Osteoblast (primary cell): ENCODE data around the gene HIBADH. TPM values are rescaled to one million over a fixed set of nuclear protein-coding genes. Genes with fewer than 3 reads are reported as not detected.

Experiments
- DNase-seq: peaks from one replicate; pipeline ENCODE4 v3.0.0; 2011; ENCODE audit warnings: low spot score, mixed read lengths; ENCODE audit not compliant: insufficient read length; ENCODE audit errors: missing footprints
- H2AFZ ChIP-seq: 2 replicates; pipeline ENCODE4 v1.6.0; 2011; ENCODE audit warnings: mild to moderate bottlenecking, low read length
- H3K27ac ChIP-seq: 2 replicates; pipeline ENCODE4 v1.5.1; 2011; ENCODE audit warnings: mild to moderate bottlenecking, low read depth, low read length, moderate library complexity
- H3K27me3 ChIP-seq: 2 replicates; pipeline ENCODE4 v1.6.0; 2012; ENCODE audit warnings: mild to moderate bottlenecking, control low read depth, inconsistent platforms, low read length, moderate library complexity; ENCODE audit not compliant: insufficient read depth
- H3K36me3 ChIP-seq: 2 replicates; pipeline ENCODE4 v1.5.1; 2011; ENCODE audit warnings: mild to moderate bottlenecking, low read length, control low read depth, moderate library complexity; ENCODE audit not compliant: insufficient read depth
- H3K4me1 ChIP-seq: 2 replicates; pipeline ENCODE4 v1.5.1; 2011; ENCODE audit warnings: mild to moderate bottlenecking, low read length, control low read depth, moderate library complexity; ENCODE audit not compliant: insufficient read depth
- H3K4me2 ChIP-seq: 2 replicates; pipeline ENCODE4 v1.6.0; 2011; ENCODE audit warnings: mild to moderate bottlenecking, low read length; ENCODE audit not compliant: insufficient read depth
- H3K4me3 ChIP-seq: fragments of 200-600 bp; sonication (generic); 3 replicates; pipeline ENCODE4 v1.5.1; 2012; ENCODE audit warnings: mild to moderate bottlenecking, low read length, inconsistent platforms; ENCODE audit not compliant: insufficient read depth
- H3K79me2 ChIP-seq: 2 replicates; pipeline ENCODE4 v1.6.0; 2012; ENCODE audit warnings: mild to moderate bottlenecking, low read length, control low read depth, inconsistent platforms; ENCODE audit not compliant: insufficient read depth
- H3K9me3 ChIP-seq: 2 replicates; pipeline ENCODE4 v1.5.1; 2011; ENCODE audit warnings: low read depth, low read length, control low read depth
- H4K20me1 ChIP-seq: 2 replicates; pipeline ENCODE4 v1.6.0; 2012; ENCODE audit warnings: mild to moderate bottlenecking, low read length, control low read depth; ENCODE audit not compliant: insufficient read depth
- CTCF ChIP-seq: IDR thresholded peaks from 2 replicates; pipeline ENCODE4 v1.5.1; 2011; ENCODE audit warnings: mild to moderate bottlenecking, low read depth, low read length, moderate library complexity; ENCODE audit errors: extremely low read depth
- total RNA-seq: library from RNA; depleted of rRNA; stranded (reverse); fragments of >200 nt; gene quantifications from 2 replicates; pipeline ENCODE4 v1.2.3, GENCODE V29; 2012

The HIBADH gene
- total RNA-seq, 1 donor: 76.0 TPM

GRCh38 chr7:27586825-27587224 lies 75.9 kb downstream of the HIBADH start:
- H3K79me2 ChIP-seq: no peaks in the 10 kb centered on the region
- H2AFZ ChIP-seq: no peak overlapping the region
- H4K20me1 ChIP-seq: no peaks in the 10 kb centered on the region
- H3K4me1 ChIP-seq: peaks cover 10% of the 10 kb centered on the region
- H3K27me3 ChIP-seq: no peaks in the 10 kb centered on the region
- no peak overlapping the region for H3K27ac ChIP-seq
- H3K4me3 ChIP-seq: no peak overlapping the region
- DNase-seq: no peak
- H3K4me2 ChIP-seq: no peak overlapping the region
- H3K36me3 ChIP-seq: no peaks in the 10 kb centered on the region
- TF ChIP-seq CTCF: no peak
- no peaks in the 10 kb centered on the region for H3K9me3 ChIP-seq

- TF ChIP-seq CTCF: no peak
- Histone ChIP-seq H3K27ac (no peak overlapping the region), H4K20me1 (no peaks in the 10 kb centered on the region), H3K27me3 (no peaks in the 10 kb centered on the region), H3K4me3 (no peak overlapping the region), H3K9me3 (no peaks in the 10 kb centered on the region), H3K4me1 (peaks cover 10% of the 10 kb centered on the region), H2AFZ (no peak overlapping the region), H3K36me3 (no peaks in the 10 kb centered on the region), H3K79me2 (no peaks in the 10 kb centered on the region), H3K4me2 (no peak overlapping the region)
- DNase-seq: no peak
These were observed 76.8 kb downstream of the HIBADH start for GRCh38 chr7:27585781-27586447.

GRCh38 chr7:27581906-27582305 lies 80.8 kb downstream of the HIBADH start:
- H3K36me3 ChIP-seq: no peaks in the 10 kb centered on the region
- H3K27ac ChIP-seq: no peak overlapping the region
- H3K27me3 ChIP-seq: no peaks in the 10 kb centered on the region
- no peaks in the 10 kb centered on the region for H4K20me1 ChIP-seq
- no peaks in the 10 kb centered on the region for H3K79me2 ChIP-seq
- no peak overlapping the region for H2AFZ ChIP-seq
- DNase-seq: no peak
- H3K4me2 ChIP-seq: no peak overlapping the region
- H3K9me3 ChIP-seq: no peaks in the 10 kb centered on the region
- H3K4me1 ChIP-seq: peaks cover 10% of the 10 kb centered on the region
- TF ChIP-seq CTCF: no peak
- no peak overlapping the region for H3K4me3 ChIP-seq

GRCh38 chr7:27581119-27581518 lies 81.6 kb downstream of the HIBADH start:
- H3K36me3 ChIP-seq: no peaks in the 10 kb centered on the region
- DNase-seq: no peak
- H3K27me3 ChIP-seq: no peaks in the 10 kb centered on the region
- H4K20me1 ChIP-seq: no peaks in the 10 kb centered on the region
- H3K9me3 ChIP-seq: no peaks in the 10 kb centered on the region
- H3K4me2 ChIP-seq: no peak overlapping the region
- no peak overlapping the region for H2AFZ ChIP-seq
- no peak for TF ChIP-seq CTCF
- no peak overlapping the region for H3K4me3 ChIP-seq
- H3K4me1 ChIP-seq: peaks cover 10% of the 10 kb centered on the region
- no peak overlapping the region for H3K27ac ChIP-seq
- H3K79me2 ChIP-seq: no peaks in the 10 kb centered on the region
